Measurements from ENCODE around the gene GRAP2. TPM values are rescaled to one million over a fixed set of nuclear protein-coding genes. Genes with fewer than 3 reads are reported as not detected.

Gene GRAP2
- polyA plus RNA-seq, 1 of the 3 experiments (the other 2 are of a cell fraction): 0.13 TPM

GRCh38 chr22:40009292-40009774, 108.4 kb downstream of the GRAP2 start:
- ChIA-PET CTCF (interaction anchor here (0.7 to 3.4 kb wide), 3 partner anchors 15 to 79 kb away, joined by 3 to 13 read pairs (median 3); no protein-coding TSS in a partner anchor), POLR2A (no interaction called here)
- no peaks in the 10 kb centered on the region for H3K79me2 ChIP-seq (ENCODE audit: insufficient read depth)
- H3K4me1 ChIP-seq (ENCODE audit: control insufficient read depth in 1 of 2, insufficient read depth in 2 of 2, low read depth in 1 of 2, low read length in 1 of 2): peaks cover 0 to 7% of the 10 kb centered on the region in 2 experiments; a peak in 1 of 4 replicates
- no peaks in the 10 kb centered on the region for H3F3A ChIP-seq (replicated peaks; ENCODE audit: insufficient read depth)
- H3K27me3 ChIP-seq (ENCODE audit: insufficient read depth): no peaks in the 10 kb centered on the region
- no peak overlapping the region for H3K9ac ChIP-seq
- no peaks in the 10 kb centered on the region for H3K9me2 ChIP-seq
- H3K36me3 ChIP-seq (replicated peaks in 1 of 2; ENCODE audit: control insufficient read depth in 1 of 2, insufficient read depth in 2 of 2, low read length in 1 of 2): no peaks in the 10 kb centered on the region
- H4K20me1 ChIP-seq (ENCODE audit: insufficient read depth): no peaks in the 10 kb centered on the region
- WGBS (ENCODE audit: low lambda C conversion rate): 57% methylated on average over 7 of the region's 11 CpGs
- H3K27ac ChIP-seq (ENCODE audit: low read depth in 2 of 2, low read length in 1 of 2): no peak overlapping the region
- H3K4me2 ChIP-seq: no peak overlapping the region
- no peak for TF ChIP-seq POLR2AphosphoS5 (IDR thresholded peaks at IDR 0.05; ENCODE audit: low read depth, low read length)
- no peak for TF ChIP-seq MAX (IDR thresholded peaks at IDR 0.05; ENCODE audit: low read depth)
- no peak for TF ChIP-seq GABPA (IDR thresholded peaks at IDR 0.05; ENCODE audit: low read depth)
- no peak for TF ChIP-seq GATA2 (CRISPR knock-in tag; IDR thresholded peaks at IDR 0.05)
- TF ChIP-seq YY1 (IDR thresholded peaks at IDR 0.05; ENCODE audit: low read depth): no peak
- no peak overlapping the region for H3K4me3 ChIP-seq (ENCODE audit: low read depth in 2 of 2, low read length in 1 of 2)
- no peak for DNase-seq
- H3K9me3 ChIP-seq: no peaks in the 10 kb centered on the region
- no peak overlapping the region for H2AFZ ChIP-seq (ENCODE audit: low read depth)

- no peak overlapping the region for H3K4me2 ChIP-seq
- no peak overlapping the region for H2AFZ ChIP-seq (ENCODE audit: low read depth)
- ChIA-PET CTCF (interaction anchor here (3.4 kb wide), 1 partner anchor 14 kb away, joined by 13 read pairs; no protein-coding TSS in a partner anchor), POLR2A (no interaction called here)
- no peak for TF ChIP-seq EP300 (IDR thresholded peaks at IDR 0.05; ENCODE audit: borderline replicate concordance in 1 of 2, low read depth in 1 of 2, low read length in 1 of 2)
- no peak for TF ChIP-seq MEF2A (IDR thresholded peaks at IDR 0.05; ENCODE audit: borderline replicate concordance, low read depth)
- no peak for TF ChIP-seq FOXJ3 (CRISPR knock-in tag; IDR thresholded peaks at IDR 0.05)
- no peak for TF ChIP-seq SMC3 (IDR thresholded peaks at IDR 0.05; ENCODE audit: low read depth, low read length)
- no peak for TF ChIP-seq RFX5 (IDR thresholded peaks at IDR 0.05; ENCODE audit: low read length)
- TF ChIP-seq JUND (IDR thresholded peaks at IDR 0.05): no peak
- no peak for TF ChIP-seq RCOR1 (IDR thresholded peaks at IDR 0.05; ENCODE audit: low read length)
- no peak for TF ChIP-seq GATA2 (CRISPR knock-in tag; IDR thresholded peaks at IDR 0.05)
- no peak for TF ChIP-seq SIN3A (IDR thresholded peaks at IDR 0.05; ENCODE audit: borderline replicate concordance, low read depth, low read length)
- TF ChIP-seq TEAD4 (IDR thresholded peaks at IDR 0.05; ENCODE audit: borderline replicate concordance, insufficient read depth): no peak
- no peak for TF ChIP-seq FOXM1 (IDR thresholded peaks at IDR 0.05; ENCODE audit: low read depth)
- TF ChIP-seq USF2 (IDR thresholded peaks at IDR 0.05; ENCODE audit: borderline replicate concordance, low read depth, low read length): no peak
- no peak for TF ChIP-seq ELF1 (IDR thresholded peaks at IDR 0.05)
- no peak for TF ChIP-seq CHD2 (IDR thresholded peaks at IDR 0.05; ENCODE audit: low read length, partially characterized antibody)
- TF ChIP-seq TCF12 (IDR thresholded peaks at IDR 0.05): no peak
- TF ChIP-seq YY1 (IDR thresholded peaks at IDR 0.05; ENCODE audit: low read depth): no peak
- TF ChIP-seq MAX (IDR thresholded peaks at IDR 0.05; ENCODE audit: low read depth): no peak
- TF ChIP-seq RAD21 (IDR thresholded peaks at IDR 0.05; ENCODE audit: low read length): no peak
- no peaks in the 10 kb centered on the region for H3K36me3 ChIP-seq (replicated peaks in 1 of 2; ENCODE audit: control insufficient read depth in 1 of 2, insufficient read depth in 2 of 2, low read length in 1 of 2)
- DNase-seq: no peak
- H3K4me3 ChIP-seq (ENCODE audit: low read depth in 2 of 2, low read length in 1 of 2): no peak overlapping the region
- no peaks in the 10 kb centered on the region for H3K9me3 ChIP-seq
- no peaks in the 10 kb centered on the region for H3K79me2 ChIP-seq (ENCODE audit: insufficient read depth)
- H4K20me1 ChIP-seq (ENCODE audit: insufficient read depth): no peaks in the 10 kb centered on the region
- no peak overlapping the region for H3K27ac ChIP-seq (ENCODE audit: low read depth in 2 of 2, low read length in 1 of 2)
- H3K9ac ChIP-seq: no peak overlapping the region
- H3K4me1 ChIP-seq (ENCODE audit: control insufficient read depth in 1 of 2, insufficient read depth in 2 of 2, low read depth in 1 of 2, low read length in 1 of 2): peaks cover 0 to 7% of the 10 kb centered on the region in 2 experiments; a peak in 1 of 4 replicates
- WGBS (ENCODE audit: low lambda C conversion rate): no CpG with 5 or more reads among the region's 24 CpGs
- H3F3A ChIP-seq (replicated peaks; ENCODE audit: insufficient read depth): no peaks in the 10 kb centered on the region
- H3K9me2 ChIP-seq: no peaks in the 10 kb centered on the region
- no peaks in the 10 kb centered on the region for H3K27me3 ChIP-seq (ENCODE audit: insufficient read depth)
Measured at GRCh38 chr22:40009951-40010671, 109.2 kb downstream of the GRAP2 start.
